NCI-H510A (cell line): ENCODE results near the gene ISG15.

Experiments used
- DNase-seq: peaks from one replicate; lab custom pipeline; 2025; lab: John Stamatoyannopoulos, UW

The ISG15 gene

GRCh38 chr1:1061682-1062345 lies 48.5 kb downstream of the ISG15 start:
- no peak for DNase-seq

DNA sequence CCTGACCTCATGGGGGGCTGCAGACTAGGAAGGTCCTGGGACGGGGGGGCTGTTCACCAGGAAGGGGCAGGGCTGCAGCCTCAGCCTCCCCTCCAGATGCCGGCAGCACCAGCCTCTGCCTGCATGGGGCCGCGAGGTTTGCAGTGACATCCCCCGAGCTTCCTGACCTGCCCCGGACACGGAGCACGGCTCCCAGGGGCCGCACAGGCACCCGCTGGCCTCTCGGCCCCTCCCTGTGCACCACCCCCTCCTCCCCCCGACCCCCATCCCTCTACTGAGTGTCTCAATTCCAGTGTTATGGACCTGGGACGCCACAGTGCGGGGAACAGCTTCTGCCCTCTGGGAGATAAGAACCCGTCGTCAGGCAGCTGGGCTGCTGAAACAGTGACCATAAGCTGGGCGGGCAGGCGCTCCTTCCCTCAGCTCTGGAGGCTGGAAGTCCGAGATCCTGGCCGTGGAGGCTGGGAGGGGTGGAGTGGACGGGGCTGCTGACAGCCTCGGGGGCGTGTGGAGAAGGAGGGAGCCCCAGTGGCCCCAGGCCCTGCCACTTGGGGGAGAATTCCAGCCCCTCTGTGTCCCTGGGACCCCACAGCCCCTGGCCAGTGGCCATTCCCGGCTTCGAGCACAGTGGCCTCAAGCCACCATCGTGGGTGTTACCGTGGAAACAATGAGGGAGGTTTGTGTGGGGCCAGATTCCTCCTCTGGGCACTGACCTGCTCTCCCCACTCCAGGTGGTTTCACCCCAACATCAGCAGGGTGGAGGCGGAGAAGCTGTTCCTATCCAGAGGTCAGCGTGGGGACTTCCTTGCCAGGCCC lies 49.3 kb downstream of the ISG15 start:
- no peak for DNase-seq

GRCh38 chr1:1063261-1063944 lies 50.1 kb downstream of the ISG15 start:
- DNase-seq = no peak
